H1 (cell line): ENCODE results near the gene TLE2. TPM values are rescaled to one million over a fixed set of nuclear protein-coding genes. Genes with fewer than 3 reads are reported as not detected.

Source experiments
- E2F6 ChIP-seq: IDR thresholded peaks from 2 replicates; pipeline ENCODE4 v1.6.1; 2012; ENCODE audit warnings: inconsistent platforms
- polyA plus RNA-seq, 7 experiments: library from polyadenylated mRNA; depleted of rRNA in 3 of 7; stranded (reverse) in 5 of 7; unstranded in 2 of 7; fragments of >200 nt in 5 of 7; fragments of 200-250 nt in 2 of 7; gene quantifications; 1 replicate in 5 of 7; 2 replicates in 1 of 7; 4 replicates in 1 of 7; pipeline versions ENCODE4 v1.2.1 to v1.2.3, GENCODE V29; 2011 to 2013; ENCODE audit warnings: missing spikeins in 2 of 7, mixed read lengths in 2 of 7
- total RNA-seq: library from RNA; stranded (reverse); fragmentation: NEBNext Ultra II Directional; extraction: Animal tissue kit (Norgen Biotek cat#: 25700); gene quantifications from 2 replicates; pipeline ENCODE4 v1.2.1, GENCODE V29; 2021

Gene TLE2
- total and polyA plus RNA-seq, 2 of the 8 experiments (the other 6 are each of a cell fraction or from before 2014, with no cell fraction given) = 8.0 to 11.5 TPM

DNA sequence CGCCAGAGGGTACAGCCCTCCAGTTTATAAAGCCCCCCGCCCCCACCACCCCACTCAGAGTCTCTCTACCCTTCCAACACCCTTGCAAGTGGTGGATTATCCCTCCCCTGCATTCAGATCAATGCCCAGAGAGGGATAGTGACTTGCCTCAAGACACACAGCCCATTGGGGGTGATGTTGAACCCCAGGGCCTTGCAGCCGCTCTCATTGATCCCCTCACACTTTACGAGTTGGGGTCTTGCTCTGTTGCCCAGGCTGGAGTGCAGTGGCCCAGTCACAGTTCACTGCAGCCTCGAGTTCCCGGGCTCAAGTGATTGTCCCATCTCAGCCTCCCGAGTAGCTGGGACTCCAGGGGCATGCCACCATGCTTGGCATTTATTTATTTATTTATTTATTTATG lies 11.2 kb downstream of the TLE2 start (continued):
- no peak for TF ChIP-seq E2F6
- TF ChIP-seq, all 59 proteins: peak for 0
